SK-N-SH treated with all-trans-retinoic acid at 6 μM for 48 hours (cell line): ENCODE data around the gene SH3TC2.

Experiments
- ARNTL ChIP-seq: fragments of 450-650 bp; formaldehyde crosslinking; IDR thresholded peaks from 2 replicates; pipeline ENCODE4 v1.5.0; 2020; ENCODE audit warnings: low read depth, mild to moderate bottlenecking, moderate library complexity, borderline replicate concordance
- CREB5 ChIP-seq: fragments of 250-450 bp; sonication (Bioruptor Pico); IDR thresholded peaks from 2 replicates; pipeline ENCODE4 v1.5.1; 2020; ENCODE audit warnings: low read depth, mild to moderate bottlenecking, moderate library complexity
- GLIS3 ChIP-seq: fragments of 250-450 bp; sonication (Bioruptor Pico); IDR thresholded peaks from 2 replicates; pipeline ENCODE4 v1.5.0; 2020; ENCODE audit warnings: mild to moderate bottlenecking, moderate library complexity
- PATZ1 ChIP-seq: fragments of 250-450 bp; sonication (Bioruptor Pico); IDR thresholded peaks from 2 replicates; pipeline ENCODE4 v1.8.0; 2020; ENCODE audit warnings: mild to moderate bottlenecking, moderate library complexity, borderline replicate concordance
- POU6F1 ChIP-seq: fragments of 250-450 bp; sonication (Bioruptor Pico); IDR thresholded peaks from 2 replicates; pipeline ENCODE4 v1.8.0; 2021; ENCODE audit warnings: low read depth, mild to moderate bottlenecking, moderate library complexity, borderline replicate concordance
- PPARA ChIP-seq: fragments of 250-450 bp; sonication (Bioruptor Pico); IDR thresholded peaks from 2 replicates; pipeline ENCODE4 v1.5.0; 2020; ENCODE audit warnings: mild to moderate bottlenecking, borderline replicate concordance
- RARB ChIP-seq: fragments of 250-450 bp; sonication (Bioruptor Pico); IDR thresholded peaks from 2 replicates; pipeline ENCODE4 v1.8.0; 2021; ENCODE audit warnings: mild to moderate bottlenecking, moderate library complexity
- ZNF8 ChIP-seq: fragments of 450-650 bp; formaldehyde crosslinking; IDR thresholded peaks from 2 replicates; pipeline ENCODE4 v1.5.0; 2020; ENCODE audit warnings: mild to moderate bottlenecking, moderate library complexity

- no peak for TF ChIP-seq ZNF8 (CRISPR knock-in tag)
- TF ChIP-seq PATZ1: no peak
- TF ChIP-seq RARB: no peak
- TF ChIP-seq ARNTL (CRISPR knock-in tag): no peak
- no peak for TF ChIP-seq GLIS3
- no peak for TF ChIP-seq PPARA (CRISPR knock-in tag)
- no peak for TF ChIP-seq CREB5 (CRISPR knock-in tag)
- TF ChIP-seq POU6F1 (CRISPR knock-in tag): no peak
Measured at GRCh38 chr5:148960070-148960769, 102.6 kb downstream of the SH3TC2 start.
